IPS DF 4.7 (cell line): ENCODE results near the gene PDE1C.

Experiments
- DNase-seq: peaks from one replicate; pipeline ENCODE4 v3.0.0-alpha.2; 2013; ENCODE audit warnings: low spot score; ENCODE audit errors: extremely low read depth

PDE1C gene

GRCh38 chr7:31894308-31894707 is 175.9 kb downstream of the PDE1C start:
- DNase-seq, result no peak

- no peak for DNase-seq
Observed at GRCh38 chr7:31893365-31893764, 176.8 kb downstream of the PDE1C start.

DNA sequence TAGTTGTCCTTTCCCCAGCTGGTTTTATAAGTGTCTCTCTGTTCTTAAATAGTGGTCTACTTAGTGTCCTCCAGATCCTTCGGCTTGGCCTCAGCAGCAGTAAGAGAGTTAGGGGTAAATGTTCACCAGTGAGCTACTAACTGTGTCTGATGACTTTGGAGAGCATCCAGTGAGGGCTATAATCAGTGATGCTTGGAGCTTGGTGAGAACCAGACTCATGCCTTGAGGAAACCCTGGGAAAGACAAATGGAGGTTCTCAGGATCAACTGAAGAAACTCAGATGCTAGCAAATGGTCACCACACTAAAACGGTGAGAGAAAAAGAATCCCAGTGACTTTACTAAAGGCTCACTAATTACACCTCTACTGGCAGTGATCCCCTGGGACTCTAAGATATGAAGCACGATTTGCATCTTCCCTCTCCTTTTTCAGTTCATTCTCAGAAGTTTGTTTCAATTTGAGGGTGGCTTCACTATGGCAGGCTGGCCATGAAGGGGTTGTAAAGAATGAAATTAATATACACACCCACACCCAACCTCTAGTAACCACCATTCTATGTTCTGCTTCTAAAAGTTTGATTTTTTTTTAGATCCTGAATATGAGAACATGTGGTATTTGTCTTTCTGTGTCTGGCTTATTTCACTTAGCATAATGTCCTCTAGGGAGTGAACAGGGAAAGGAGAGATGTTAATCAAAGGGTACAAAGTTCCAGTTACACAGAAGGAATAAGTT is 177.9 kb downstream of the PDE1C start:
- DNase-seq, result no peak

GRCh38 chr7:31890766-31891165 is 179.4 kb downstream of the PDE1C start:
- DNase-seq, result no peak

DNA sequence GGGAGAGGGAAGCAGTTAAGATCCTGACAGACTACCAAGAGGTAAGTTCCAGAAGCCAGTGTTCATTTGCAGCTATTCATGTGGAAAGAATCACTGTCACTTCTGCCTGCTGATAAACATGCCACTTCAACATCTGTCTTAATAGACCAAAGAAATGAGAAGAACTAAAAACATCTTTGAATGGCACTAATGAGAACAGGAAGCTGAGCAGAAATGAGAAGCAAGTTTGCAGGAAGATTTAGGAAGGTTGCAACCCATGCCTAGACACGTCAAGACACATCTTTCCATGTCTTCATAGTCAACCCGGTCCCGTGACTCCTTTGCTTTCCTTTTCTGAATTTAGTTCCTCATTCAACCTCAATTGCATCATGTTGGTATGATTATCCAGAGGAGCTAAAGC is 180.0 kb downstream of the PDE1C start:
- no peak for DNase-seq

DNA sequence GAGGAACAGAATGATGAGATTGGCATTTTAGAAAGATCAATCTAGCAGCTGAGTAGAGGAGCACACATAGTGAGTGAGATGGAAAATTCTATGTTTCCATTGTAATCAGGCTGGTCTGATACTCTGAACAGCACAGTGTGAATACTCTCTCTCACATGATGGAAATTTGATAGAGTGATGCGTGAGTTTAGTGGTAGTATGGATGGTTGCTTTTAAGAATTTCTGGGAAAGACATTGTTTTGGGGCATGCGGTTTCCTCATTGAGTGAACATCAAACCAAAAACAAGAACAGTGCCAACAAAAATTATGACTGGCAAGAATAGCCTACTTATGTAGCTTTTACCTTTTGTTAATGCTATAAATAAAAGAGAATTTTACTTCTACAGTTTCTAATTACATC is 183.2 kb downstream of the PDE1C start:
- DNase-seq, result no peak

- DNase-seq, result no peak
Observed at GRCh38 chr7:31885171-31885570, 185.0 kb downstream of the PDE1C start.

DNA sequence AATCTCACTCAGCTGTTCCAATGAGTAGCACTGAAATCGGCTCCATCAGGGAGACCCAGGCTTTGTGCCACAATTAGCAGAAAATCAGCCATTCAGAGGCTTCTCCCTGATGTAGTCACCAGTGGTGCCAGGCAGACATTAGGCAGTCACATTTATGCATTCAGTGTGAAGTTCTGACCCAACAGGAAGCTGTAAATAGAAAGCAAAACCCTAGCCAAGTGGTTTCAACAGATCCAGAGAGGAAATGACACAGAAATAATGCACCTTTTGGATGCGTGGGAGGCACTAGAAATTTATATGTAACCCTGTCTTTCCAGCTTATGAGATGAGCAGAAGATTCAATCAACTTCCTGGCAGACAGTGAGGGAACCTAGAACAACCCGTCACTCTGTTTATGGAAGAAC is 186.4 kb downstream of the PDE1C start:
- DNase-seq, result no peak

DNA sequence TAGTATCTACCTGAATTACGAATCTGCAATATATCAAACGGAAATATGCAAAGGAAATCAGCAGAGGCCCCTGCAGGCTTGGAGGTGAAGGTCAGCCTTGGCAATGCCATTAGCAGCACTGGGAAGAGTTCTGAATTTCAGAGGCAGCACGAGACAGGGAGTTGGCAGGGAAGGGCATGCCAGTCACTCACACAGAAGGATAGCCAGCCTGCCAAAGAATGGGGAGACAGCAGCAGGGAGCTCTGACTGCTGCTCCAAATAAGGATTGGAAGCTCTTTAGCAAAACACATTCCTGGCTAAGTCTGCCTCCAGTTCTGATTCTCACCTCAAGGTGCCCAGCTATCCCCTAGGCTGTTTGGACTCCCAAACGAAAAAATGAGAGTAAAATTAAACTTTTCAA is 188.0 kb downstream of the PDE1C start:
- no peak for DNase-seq

- no peak for DNase-seq
Observed at GRCh38 chr7:31878875-31879274, 191.3 kb downstream of the PDE1C start.

DNA sequence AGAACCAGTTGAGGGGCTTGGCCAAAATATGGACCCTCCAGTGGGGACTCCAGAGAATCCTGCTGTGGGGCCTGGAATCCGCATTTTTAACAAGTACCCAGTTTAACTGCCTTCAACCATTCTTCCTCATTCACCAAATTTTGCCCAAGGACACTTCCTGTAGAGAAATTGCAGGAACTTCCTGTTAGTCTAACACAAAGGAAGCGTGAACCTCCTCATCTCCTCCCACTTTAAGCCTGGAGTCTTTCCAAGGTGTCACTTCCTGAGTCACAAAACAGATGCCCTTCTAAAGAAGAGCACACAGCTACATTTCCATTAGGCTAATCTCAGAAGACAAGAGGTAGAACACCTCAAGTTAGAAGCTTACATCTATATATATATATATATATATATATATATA is 194.8 kb downstream of the PDE1C start:
- DNase-seq, result no peak

GRCh38 chr7:31874631-31875386 is 195.4 kb downstream of the PDE1C start:
- DNase-seq, result no peak

GRCh38 chr7:31873816-31874597 is 196.2 kb downstream of the PDE1C start:
- DNase-seq, result no peak

GRCh38 chr7:31872545-31873370 is 197.4 kb downstream of the PDE1C start:
- DNase-seq, result no peak

- DNase-seq, result no peak
Observed at GRCh38 chr7:31864646-31865045, 205.6 kb downstream of the PDE1C start.

GRCh38 chr7:31860925-31861324 is 209.3 kb downstream of the PDE1C start:
- no peak for DNase-seq

- no peak for DNase-seq
Observed at GRCh38 chr7:31858055-31858454, 212.2 kb downstream of the PDE1C start.

- DNase-seq, result no peak
Observed at GRCh38 chr7:31857172-31857571, 213.0 kb downstream of the PDE1C start.

GRCh38 chr7:31856337-31856736 is 213.9 kb downstream of the PDE1C start:
- DNase-seq, result no peak

DNA sequence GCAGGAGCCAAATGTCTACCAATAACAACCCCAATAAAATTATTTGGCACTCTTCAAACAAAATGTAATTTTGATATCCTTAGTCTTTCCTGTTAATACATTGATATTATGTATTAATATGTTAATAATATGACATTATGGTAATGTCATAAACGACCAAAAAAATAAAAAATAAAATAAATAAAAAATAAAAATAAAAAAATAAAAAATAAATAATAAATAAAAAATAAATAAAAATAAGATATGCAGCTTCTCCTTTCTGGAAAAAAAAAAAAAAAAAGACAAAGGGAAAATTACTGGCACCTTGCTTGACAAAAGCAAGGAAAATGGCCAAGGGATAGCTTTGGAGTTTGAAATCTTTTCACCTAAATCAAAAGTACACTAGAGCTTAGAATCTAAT is 214.7 kb downstream of the PDE1C start:
- no peak for DNase-seq

DNA sequence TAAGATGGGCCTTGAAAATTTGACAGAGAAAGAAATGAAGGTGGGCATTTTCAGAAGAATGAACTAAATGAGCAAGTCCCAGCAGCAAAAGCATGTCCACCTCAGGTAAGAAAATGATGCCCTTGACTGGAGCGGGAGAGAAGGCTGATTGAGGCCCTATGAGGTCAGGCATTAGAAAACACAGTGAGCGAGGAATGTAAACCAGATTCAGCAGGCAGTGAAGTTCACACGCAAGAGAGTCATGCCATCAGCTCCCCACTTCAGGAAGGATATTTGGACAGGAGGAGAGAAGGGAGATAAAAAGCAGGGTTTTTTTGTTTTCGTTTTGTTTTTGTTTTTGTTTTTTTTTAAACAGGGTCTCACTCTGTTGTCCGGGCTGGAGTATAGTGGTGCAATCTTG is 216.8 kb downstream of the PDE1C start:
- DNase-seq, result no peak
